Uterus (tissue), 2 donors: ENCODE data around the gene PDGFB.

Experiments
- CTCF ChIP-seq, 4 experiments: fragments of 200-600 bp in 2 of 4; fragments of 450-650 bp in 2 of 4; sonication (generic) in 2 of 4; IDR thresholded peaks; one replicate each; pipeline ENCODE4 v1.5.1; 2016 to 2019; ENCODE audit warnings: antibody characterized with exemption in 4 of 4, mild to moderate bottlenecking in 2 of 4, moderate library complexity in 1 of 4
- POLR2A ChIP-seq, 2 donors: fragments of 450-650 bp; IDR thresholded peaks; one replicate each; pipeline ENCODE4 v1.6.1; 2016; ENCODE audit warnings: antibody characterized with exemption in 2 of 2, mild to moderate bottlenecking in 1 of 2, moderate library complexity in 1 of 2

- no peak for TF ChIP-seq CTCF (IDR thresholded peaks at IDR 0.05)
- TF ChIP-seq POLR2A (IDR thresholded peaks at IDR 0.05): no peak
Observed at GRCh38 chr22:39239561-39240423, 5.0 kb downstream of the PDGFB start.
